ENCODE data around the gene NPFFR1. TPM values are rescaled to one million over a fixed set of nuclear protein-coding genes. Genes with fewer than 3 reads are reported as not detected.

Gene NPFFR1
- not detected for total RNA-seq

GRCh38 chr10:70283445-70284399, at the start of gene NPFFR1:
Gene NPFFR1 (minus strand): TSS chr10:70284004. CDS start chr10:70283676, 328 bp downstream.
- Mint-ChIP-seq H3K27ac (no peak within 1 kb of the TSS), H3K4me1 (no peaks in the 10 kb centered on the region), H3K36me3 (no peaks in the 10 kb centered on the region), H3K27me3 (peaks cover 63% of the 10 kb centered on the region), H3K4me3 (no peak within 1 kb of the TSS), H3K9me3 (no peaks in the 10 kb centered on the region)
- no peak for DNase-seq

- Mint-ChIP-seq H3K27ac (no peak overlapping the region), H3K9me3 (peaks cover 1% of the 10 kb centered on the region), H3K4me1 (peaks cover 11% of the 10 kb centered on the region), H3K36me3 (peaks cover 11% of the 10 kb centered on the region), H3K4me3 (no peak overlapping the region), H3K27me3 (no peaks in the 10 kb centered on the region)
- DNase-seq: no peak
Measured at GRCh38 chr10:70333268-70333667, 49.5 kb upstream of the NPFFR1 start.

- H3K27ac Mint-ChIP-seq: no peak overlapping the region
- H3K27me3 Mint-ChIP-seq: no peaks in the 10 kb centered on the region
- peaks cover 11% of the 10 kb centered on the region for H3K4me1 Mint-ChIP-seq
- H3K9me3 Mint-ChIP-seq: peaks cover 1% of the 10 kb centered on the region
- no peak overlapping the region for H3K4me3 Mint-ChIP-seq
- H3K36me3 Mint-ChIP-seq: peaks cover 8% of the 10 kb centered on the region
- no peak for DNase-seq
Measured at GRCh38 chr10:70331486-70332268, 47.9 kb upstream of the NPFFR1 start.

- peaks cover 1% of the 10 kb centered on the region for H3K9me3 Mint-ChIP-seq
- no peak for DNase-seq
- no peak overlapping the region for H3K4me3 Mint-ChIP-seq
- H3K27ac Mint-ChIP-seq: no peak overlapping the region
- peaks cover 6% of the 10 kb centered on the region for H3K36me3 Mint-ChIP-seq
- H3K27me3 Mint-ChIP-seq: no peaks in the 10 kb centered on the region
- peaks cover 11% of the 10 kb centered on the region for H3K4me1 Mint-ChIP-seq
Measured at GRCh38 chr10:70331160-70331485, 47.3 kb upstream of the NPFFR1 start.

GRCh38 chr10:70330671-70331070, 46.9 kb upstream of the NPFFR1 start:
- H3K9me3 Mint-ChIP-seq: peaks cover 1% of the 10 kb centered on the region
- H3K36me3 Mint-ChIP-seq: peaks cover 6% of the 10 kb centered on the region
- no peak overlapping the region for H3K27ac Mint-ChIP-seq
- H3K4me3 Mint-ChIP-seq: no peak overlapping the region
- no peak for DNase-seq
- H3K27me3 Mint-ChIP-seq: no peaks in the 10 kb centered on the region
- H3K4me1 Mint-ChIP-seq: peaks cover 14% of the 10 kb centered on the region

GRCh38 chr10:70328967-70329366, 45.2 kb upstream of the NPFFR1 start:
- H3K36me3 Mint-ChIP-seq: peaks cover 6% of the 10 kb centered on the region
- peaks cover 23% of the 10 kb centered on the region for H3K4me1 Mint-ChIP-seq
- no peak for DNase-seq
- no peak overlapping the region for H3K27ac Mint-ChIP-seq
- H3K9me3 Mint-ChIP-seq: peaks cover 1% of the 10 kb centered on the region
- H3K27me3 Mint-ChIP-seq: no peaks in the 10 kb centered on the region
- no peak overlapping the region for H3K4me3 Mint-ChIP-seq

GRCh38 chr10:70328018-70328417, 44.2 kb upstream of the NPFFR1 start:
- Mint-ChIP-seq H3K27me3 (no peaks in the 10 kb centered on the region), H3K36me3 (no peaks in the 10 kb centered on the region), H3K9me3 (peaks cover 1% of the 10 kb centered on the region), H3K4me3 (no peak overlapping the region), H3K4me1 (peaks cover 32% of the 10 kb centered on the region), H3K27ac (no peak overlapping the region)
- DNase-seq: no peak

- DNase-seq: no peak
- Mint-ChIP-seq H3K27me3 (no peaks in the 10 kb centered on the region), H3K9me3 (no peaks in the 10 kb centered on the region), H3K4me1 (peaks cover 27% of the 10 kb centered on the region), H3K4me3 (no peak overlapping the region), H3K27ac (no peak overlapping the region), H3K36me3 (no peaks in the 10 kb centered on the region)
Measured at GRCh38 chr10:70324951-70325781, 41.4 kb upstream of the NPFFR1 start.

GRCh38 chr10:70324339-70324861, 40.6 kb upstream of the NPFFR1 start:
- Mint-ChIP-seq H3K4me1 (peaks cover 27% of the 10 kb centered on the region), H3K27ac (no peak overlapping the region), H3K27me3 (no peaks in the 10 kb centered on the region), H3K36me3 (no peaks in the 10 kb centered on the region), H3K4me3 (no peak overlapping the region), H3K9me3 (no peaks in the 10 kb centered on the region)
- DNase-seq: peak; percentile 22

- Mint-ChIP-seq H3K4me3 (no peak overlapping the region), H3K27ac (no peak overlapping the region), H3K9me3 (no peaks in the 10 kb centered on the region), H3K27me3 (no peaks in the 10 kb centered on the region), H3K36me3 (no peaks in the 10 kb centered on the region), H3K4me1 (peaks cover 27% of the 10 kb centered on the region)
- DNase-seq: no peak
Measured at GRCh38 chr10:70323697-70324338, 40.0 kb upstream of the NPFFR1 start.

- DNase-seq: no peak
- Mint-ChIP-seq H3K27ac (peak overlapping the region; percentile 84), H3K36me3 (no peaks in the 10 kb centered on the region), H3K4me1 (peaks cover 27% of the 10 kb centered on the region), H3K4me3 (no peak overlapping the region), H3K9me3 (no peaks in the 10 kb centered on the region), H3K27me3 (no peaks in the 10 kb centered on the region)
Measured at GRCh38 chr10:70323138-70323696, 39.4 kb upstream of the NPFFR1 start.

- Mint-ChIP-seq H3K4me3 (no peak overlapping the region), H3K36me3 (no peaks in the 10 kb centered on the region), H3K4me1 (peaks cover 27% of the 10 kb centered on the region), H3K27me3 (no peaks in the 10 kb centered on the region), H3K9me3 (no peaks in the 10 kb centered on the region), H3K27ac (no peak overlapping the region)
- DNase-seq: no peak
Measured at GRCh38 chr10:70321897-70322890, 38.4 kb upstream of the NPFFR1 start.

GRCh38 chr10:70321233-70321632, 37.4 kb upstream of the NPFFR1 start:
- H3K27ac Mint-ChIP-seq: no peak overlapping the region

More at GRCh38 chr10:70321233-70321632, 37.4 kb upstream of the NPFFR1 start:
- peaks cover 27% of the 10 kb centered on the region for H3K4me1 Mint-ChIP-seq
- H3K4me3 Mint-ChIP-seq: no peak overlapping the region
- H3K36me3 Mint-ChIP-seq: no peaks in the 10 kb centered on the region
- H3K27me3 Mint-ChIP-seq: no peaks in the 10 kb centered on the region
- no peaks in the 10 kb centered on the region for H3K9me3 Mint-ChIP-seq
- no peak for DNase-seq

Data from activated naive CD8-positive, alpha-beta T cell treated with anti-CD3 and anti-CD28 coated beads for 36 hours (primary cell).